WI38 (cell line): ENCODE data around the gene RNF182.
"Not testable (repeated sequence)": the region's sequence is repeated elsewhere in the genome, so short reads cannot be mapped to it uniquely, and the experiment has no call there.

ENCODE experiments used
- H3K4me3 ChIP-seq: 2 replicates; pipeline ENCODE4 v1.5.1; 2011; ENCODE audit warnings: low read depth, mild to moderate bottlenecking, control low read depth, low read length
- CTCF ChIP-seq: IDR thresholded peaks from 2 replicates; pipeline ENCODE4 v1.5.1; 2012; ENCODE audit warnings: low read depth, mild to moderate bottlenecking, control low read depth, low read length

RNF182 gene, protein sequence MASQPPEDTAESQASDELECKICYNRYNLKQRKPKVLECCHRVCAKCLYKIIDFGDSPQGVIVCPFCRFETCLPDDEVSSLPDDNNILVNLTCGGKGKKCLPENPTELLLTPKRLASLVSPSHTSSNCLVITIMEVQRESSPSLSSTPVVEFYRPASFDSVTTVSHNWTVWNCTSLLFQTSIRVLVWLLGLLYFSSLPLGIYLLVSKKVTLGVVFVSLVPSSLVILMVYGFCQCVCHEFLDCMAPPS

DNA sequence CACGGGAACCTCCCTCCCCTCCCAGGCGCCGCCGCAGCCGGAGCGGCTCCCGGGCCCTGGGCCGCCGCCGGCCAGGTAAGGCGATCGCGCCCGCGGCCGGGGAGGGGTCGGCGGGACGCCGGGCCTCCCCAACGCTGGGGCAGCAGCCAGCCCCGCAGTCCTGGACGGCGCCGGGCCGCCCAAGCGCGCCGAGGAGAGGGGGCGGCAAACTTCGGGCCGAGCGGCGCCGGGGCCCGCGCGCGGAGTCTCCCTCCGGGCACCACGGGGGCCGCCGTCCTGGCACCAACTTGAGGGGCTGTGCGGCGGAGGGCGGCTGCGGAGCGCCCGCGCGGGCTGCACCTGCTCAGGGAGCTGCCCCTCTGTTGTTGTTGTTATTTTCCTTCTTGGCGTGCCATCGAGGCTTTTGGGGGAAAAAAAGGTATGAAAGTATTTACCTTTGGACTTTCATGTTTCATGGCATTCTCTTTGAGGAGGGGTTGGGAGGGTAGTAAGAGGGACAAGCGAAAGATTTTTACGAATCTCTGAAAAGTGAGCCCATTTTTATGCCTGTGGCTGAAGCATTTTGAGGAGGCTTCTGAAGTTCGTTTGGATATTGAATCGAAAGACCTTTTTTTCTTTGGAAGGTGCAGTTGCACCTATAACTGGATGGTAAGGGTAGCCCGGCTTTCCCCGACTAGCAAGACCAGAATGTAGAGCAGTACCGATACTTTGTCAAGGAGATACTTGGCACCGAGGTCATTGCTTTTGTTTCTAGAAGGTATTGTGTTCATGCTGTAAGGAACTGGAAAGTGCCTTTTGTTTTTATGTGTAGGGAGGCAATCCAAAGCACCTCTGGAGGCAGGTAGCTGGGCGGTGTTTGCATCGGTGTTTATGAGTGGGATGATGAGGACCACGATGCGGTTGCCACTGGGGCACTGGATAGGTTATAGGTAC lies at the start of gene RNF182:
TSS of gene RNF182 (plus strand) at position 4 of the 933 bp plus-strand sequence. CDS start 52,168 bp downstream, outside the sequence.
- H3K4me3 ChIP-seq: peak within 1 kb of the TSS; percentile 66
- TF ChIP-seq CTCF: no peak

DNA sequence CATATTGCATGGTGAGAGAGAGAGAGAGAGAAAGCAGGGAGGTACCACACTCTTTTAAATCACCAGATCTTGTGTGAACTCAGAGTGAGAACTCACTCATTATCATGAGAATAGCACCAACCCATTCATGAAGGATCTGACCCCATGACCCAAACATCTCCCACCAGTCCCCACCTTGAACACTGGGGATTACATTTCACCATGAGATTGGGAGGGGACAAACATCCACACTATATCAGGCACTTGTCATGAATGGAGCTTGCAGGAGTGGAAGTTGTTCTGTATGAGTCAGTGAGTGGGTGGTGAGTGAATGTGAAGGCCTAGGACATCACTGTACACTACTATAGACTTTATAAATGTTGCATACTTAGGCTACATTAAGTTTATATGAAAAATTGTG lies 47.7 kb upstream of the RNF182 start:
- no peak for TF ChIP-seq CTCF

DNA sequence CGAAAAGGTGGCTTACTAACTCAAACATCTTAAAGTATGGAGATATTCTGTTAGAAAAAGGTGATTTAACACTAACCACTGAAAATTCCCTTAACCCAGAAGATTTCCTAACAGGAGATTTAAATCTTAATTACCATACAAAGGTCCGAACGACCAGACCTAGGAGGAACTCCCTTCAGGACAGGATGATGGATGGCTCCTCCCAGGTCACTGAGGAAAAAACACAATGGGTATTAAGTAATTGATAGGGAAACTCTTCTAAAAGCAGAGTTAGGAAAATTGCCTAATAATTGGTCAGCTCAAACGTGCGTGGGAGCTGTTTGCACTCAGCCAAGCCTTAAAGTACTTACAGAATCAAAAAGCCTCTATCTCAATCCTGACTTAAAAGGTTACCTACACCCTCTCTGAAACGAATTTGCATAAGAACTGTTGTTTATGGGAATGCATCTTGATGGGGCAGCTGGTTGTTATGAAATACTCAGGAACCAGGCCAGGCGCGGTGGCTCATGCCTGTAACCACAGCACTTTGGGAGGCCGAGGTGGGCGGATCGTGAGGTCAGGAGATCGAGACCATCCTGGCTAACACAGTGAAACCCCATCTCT lies 44.6 kb upstream of the RNF182 start:
- not testable (repeated sequence) for H3K4me3 ChIP-seq

More for the DNA sequence above, 47.7 kb upstream of the RNF182 start:
- no peak overlapping the region for H3K4me3 ChIP-seq

- no peak for TF ChIP-seq CTCF
- no peak overlapping the region for H3K4me3 ChIP-seq
Measured at GRCh38 chr6:13881621-13882165, 43.1 kb upstream of the RNF182 start.

GRCh38 chr6:13883966-13884365 lies 40.8 kb upstream of the RNF182 start:
- no peak overlapping the region for H3K4me3 ChIP-seq
- no peak for TF ChIP-seq CTCF

GRCh38 chr6:13884397-13884796 lies 40.4 kb upstream of the RNF182 start:
- no peak for TF ChIP-seq CTCF
- H3K4me3 ChIP-seq: no peak overlapping the region

GRCh38 chr6:13885601-13886000 lies 39.2 kb upstream of the RNF182 start:
- no peak overlapping the region for H3K4me3 ChIP-seq
- TF ChIP-seq CTCF: no peak
